HL-60 (cell line): Measurements from ENCODE around the gene TMPRSS13.

ENCODE experiments used
- GABPA ChIP-seq: IDR thresholded peaks from 2 replicates; pipeline ENCODE4 v1.6.1; 2012; ENCODE audit warnings: low read depth
- POLR2AphosphoS5 ChIP-seq: IDR thresholded peaks from 2 replicates; pipeline ENCODE4 v1.6.1; 2012; ENCODE audit warnings: low read depth
- REST ChIP-seq: IDR thresholded peaks from 2 replicates; pipeline ENCODE4 v1.6.1; 2012; ENCODE audit warnings: low read depth; ENCODE audit not compliant: insufficient replicate concordance
- SPI1 ChIP-seq: IDR thresholded peaks from 2 replicates; pipeline ENCODE4 v1.6.1; 2012; ENCODE audit warnings: low read depth, mild to moderate bottlenecking, borderline replicate concordance
- TF ChIP-seq, protein P1 (sequence below): IDR thresholded peaks from one replicate; pipeline ENCODE4 v1.5.1; 2011; ENCODE audit warnings: low read length, control low read depth, inconsistent platforms; ENCODE audit not compliant: insufficient read depth

DNA sequence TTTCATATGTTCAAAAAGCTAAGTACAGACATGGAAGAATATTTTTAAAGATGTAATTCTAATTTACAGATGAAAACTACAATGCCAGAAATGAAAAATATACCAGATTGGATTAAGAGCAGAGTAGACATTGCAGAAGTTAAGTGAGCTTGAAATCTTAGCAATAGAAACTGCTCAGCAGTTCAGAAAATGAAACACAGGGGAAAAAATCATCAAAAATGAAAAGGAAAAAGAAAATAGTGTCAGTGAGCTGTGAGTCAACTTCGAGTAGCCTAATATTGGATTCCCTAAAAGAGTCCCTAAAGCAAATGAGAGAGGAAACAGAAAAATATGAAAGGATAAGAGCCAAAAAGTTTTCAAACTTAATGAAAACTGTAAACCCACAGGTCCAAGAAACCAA lies 31.2 kb upstream of the TMPRSS13 start:
- TF ChIP-seq, protein P1, sequence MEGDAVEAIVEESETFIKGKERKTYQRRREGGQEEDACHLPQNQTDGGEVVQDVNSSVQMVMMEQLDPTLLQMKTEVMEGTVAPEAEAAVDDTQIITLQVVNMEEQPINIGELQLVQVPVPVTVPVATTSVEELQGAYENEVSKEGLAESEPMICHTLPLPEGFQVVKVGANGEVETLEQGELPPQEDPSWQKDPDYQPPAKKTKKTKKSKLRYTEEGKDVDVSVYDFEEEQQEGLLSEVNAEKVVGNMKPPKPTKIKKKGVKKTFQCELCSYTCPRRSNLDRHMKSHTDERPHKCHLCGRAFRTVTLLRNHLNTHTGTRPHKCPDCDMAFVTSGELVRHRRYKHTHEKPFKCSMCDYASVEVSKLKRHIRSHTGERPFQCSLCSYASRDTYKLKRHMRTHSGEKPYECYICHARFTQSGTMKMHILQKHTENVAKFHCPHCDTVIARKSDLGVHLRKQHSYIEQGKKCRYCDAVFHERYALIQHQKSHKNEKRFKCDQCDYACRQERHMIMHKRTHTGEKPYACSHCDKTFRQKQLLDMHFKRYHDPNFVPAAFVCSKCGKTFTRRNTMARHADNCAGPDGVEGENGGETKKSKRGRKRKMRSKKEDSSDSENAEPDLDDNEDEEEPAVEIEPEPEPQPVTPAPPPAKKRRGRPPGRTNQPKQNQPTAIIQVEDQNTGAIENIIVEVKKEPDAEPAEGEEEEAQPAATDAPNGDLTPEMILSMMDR, result no peak
- TF ChIP-seq POLR2AphosphoS5 (no peak), SPI1 (no peak), REST (no peak), GABPA (no peak)
